HCT116 (cell line): ENCODE measurements around the gene DMXL1.

ENCODE experiments used
- CBX3 ChIP-seq: IDR thresholded peaks from 2 replicates; pipeline ENCODE4 v1.6.1; 2012; ENCODE audit warnings: low read depth
- EGR1 ChIP-seq: IDR thresholded peaks from 2 replicates; pipeline ENCODE4 v1.6.1; 2012; ENCODE audit warnings: low read depth
- ELF1 ChIP-seq: IDR thresholded peaks from 2 replicates; pipeline ENCODE4 v1.6.1; 2012; ENCODE audit warnings: low read depth, borderline replicate concordance
- EZH2 ChIP-seq: fragments of 200-600 bp; sonication (generic); IDR thresholded peaks from 2 replicates; pipeline ENCODE4 v1.6.1; 2017; ENCODE audit warnings: antibody characterized with exemption, mixed run types
- POLR2A ChIP-seq: IDR thresholded peaks from 2 replicates; pipeline ENCODE4 v1.7.0; 2011; ENCODE audit warnings: borderline replicate concordance; ENCODE audit not compliant: insufficient read depth, insufficient read length; ENCODE audit errors: extremely low read depth
- POLR2AphosphoS5 ChIP-seq: IDR thresholded peaks from 2 replicates; pipeline ENCODE4 v1.6.1; 2011; ENCODE audit warnings: mild to moderate bottlenecking, low read depth, low read length, moderate library complexity
- RAD21 ChIP-seq: IDR thresholded peaks from 2 replicates; pipeline ENCODE4 v1.6.1; 2012; ENCODE audit warnings: low read depth, mild to moderate bottlenecking
- SRF ChIP-seq: IDR thresholded peaks from 2 replicates; pipeline ENCODE4 v1.6.1; 2012; ENCODE audit warnings: low read depth
- TCF7L2 ChIP-seq: IDR thresholded peaks from 2 replicates; pipeline ENCODE4 v1.7.0; 2011; ENCODE audit warnings: borderline replicate concordance, inconsistent platforms; ENCODE audit not compliant: insufficient read depth, insufficient read length; ENCODE audit errors: extremely low read depth
- YY1 ChIP-seq: IDR thresholded peaks from 2 replicates; pipeline ENCODE4 v1.6.1; 2011; ENCODE audit warnings: low read length, low read depth, moderate library complexity, mild to moderate bottlenecking; ENCODE audit not compliant: insufficient replicate concordance; ENCODE audit errors: extremely low read depth
- TF ChIP-seq, protein P1 (sequence below), 3 experiments: fragments of 200-600 bp in 1 of 3; sonication (generic) in 1 of 3; IDR thresholded peaks in 2 of 3; conservative IDR thresholded peaks in 1 of 3; 2 replicates each; pipeline ENCODE4 v1.5.1; 2012 to 2017; ENCODE audit warnings: low read depth in 2 of 3, low read length in 2 of 3, antibody characterized with exemption in 1 of 3, borderline replicate concordance in 1 of 3, control low read depth in 1 of 3, mild to moderate bottlenecking in 1 of 3, mixed read lengths in 1 of 3, mixed run types in 1 of 3, moderate library complexity in 1 of 3; ENCODE audit not compliant: insufficient read depth in 1 of 3
- TF ChIP-seq, protein P2 (sequence below): IDR thresholded peaks from 2 replicates; pipeline ENCODE4 v1.6.1; 2012
- TF ChIP-seq, protein P3 (sequence below): IDR thresholded peaks from 2 replicates; pipeline ENCODE4 v1.6.1; 2012; ENCODE audit warnings: low read depth
- TF ChIP-seq, protein P4 (sequence below): IDR thresholded peaks from 2 replicates; pipeline ENCODE4 v1.6.1; 2012

DNA sequence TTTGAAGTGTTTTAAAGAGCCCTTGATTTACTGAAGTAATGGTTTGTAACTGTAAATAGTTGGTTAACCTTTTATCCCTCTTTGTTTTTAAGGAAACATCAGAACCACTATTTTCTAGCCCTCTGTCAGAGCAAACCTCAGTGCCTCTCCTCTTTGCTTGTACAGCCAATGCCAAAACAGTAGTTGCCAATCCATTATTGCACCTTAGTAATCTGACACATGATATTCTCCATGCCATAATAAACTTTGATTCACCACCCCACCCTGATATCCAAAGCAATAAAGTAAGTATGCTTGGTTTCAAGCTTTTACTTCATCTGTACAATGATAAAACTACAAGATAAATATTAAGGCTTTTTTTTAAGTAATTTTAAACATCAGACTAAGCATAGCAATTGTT is 100.8 kb downstream of the DMXL1 start:
- TF ChIP-seq, protein P1, sequence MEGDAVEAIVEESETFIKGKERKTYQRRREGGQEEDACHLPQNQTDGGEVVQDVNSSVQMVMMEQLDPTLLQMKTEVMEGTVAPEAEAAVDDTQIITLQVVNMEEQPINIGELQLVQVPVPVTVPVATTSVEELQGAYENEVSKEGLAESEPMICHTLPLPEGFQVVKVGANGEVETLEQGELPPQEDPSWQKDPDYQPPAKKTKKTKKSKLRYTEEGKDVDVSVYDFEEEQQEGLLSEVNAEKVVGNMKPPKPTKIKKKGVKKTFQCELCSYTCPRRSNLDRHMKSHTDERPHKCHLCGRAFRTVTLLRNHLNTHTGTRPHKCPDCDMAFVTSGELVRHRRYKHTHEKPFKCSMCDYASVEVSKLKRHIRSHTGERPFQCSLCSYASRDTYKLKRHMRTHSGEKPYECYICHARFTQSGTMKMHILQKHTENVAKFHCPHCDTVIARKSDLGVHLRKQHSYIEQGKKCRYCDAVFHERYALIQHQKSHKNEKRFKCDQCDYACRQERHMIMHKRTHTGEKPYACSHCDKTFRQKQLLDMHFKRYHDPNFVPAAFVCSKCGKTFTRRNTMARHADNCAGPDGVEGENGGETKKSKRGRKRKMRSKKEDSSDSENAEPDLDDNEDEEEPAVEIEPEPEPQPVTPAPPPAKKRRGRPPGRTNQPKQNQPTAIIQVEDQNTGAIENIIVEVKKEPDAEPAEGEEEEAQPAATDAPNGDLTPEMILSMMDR (IDR thresholded peaks at IDR 0.05 in 2 of 3, conservative IDR thresholded peaks at IDR 0.05 in 1 of 3; ENCODE audit: borderline replicate concordance in 1 of 3, insufficient read depth in 1 of 3, low read depth in 2 of 3, low read length in 2 of 3), result no peak
- no peak for TF ChIP-seq EGR1
- no peak for TF ChIP-seq EZH2
- no peak for TF ChIP-seq SRF
- TF ChIP-seq CBX3, result no peak
- TF ChIP-seq POLR2AphosphoS5, result no peak
- TF ChIP-seq POLR2A, result no peak
- TF ChIP-seq, protein P2, sequence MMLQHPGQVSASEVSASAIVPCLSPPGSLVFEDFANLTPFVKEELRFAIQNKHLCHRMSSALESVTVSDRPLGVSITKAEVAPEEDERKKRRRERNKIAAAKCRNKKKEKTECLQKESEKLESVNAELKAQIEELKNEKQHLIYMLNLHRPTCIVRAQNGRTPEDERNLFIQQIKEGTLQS, result no peak
- TF ChIP-seq, protein P3, sequence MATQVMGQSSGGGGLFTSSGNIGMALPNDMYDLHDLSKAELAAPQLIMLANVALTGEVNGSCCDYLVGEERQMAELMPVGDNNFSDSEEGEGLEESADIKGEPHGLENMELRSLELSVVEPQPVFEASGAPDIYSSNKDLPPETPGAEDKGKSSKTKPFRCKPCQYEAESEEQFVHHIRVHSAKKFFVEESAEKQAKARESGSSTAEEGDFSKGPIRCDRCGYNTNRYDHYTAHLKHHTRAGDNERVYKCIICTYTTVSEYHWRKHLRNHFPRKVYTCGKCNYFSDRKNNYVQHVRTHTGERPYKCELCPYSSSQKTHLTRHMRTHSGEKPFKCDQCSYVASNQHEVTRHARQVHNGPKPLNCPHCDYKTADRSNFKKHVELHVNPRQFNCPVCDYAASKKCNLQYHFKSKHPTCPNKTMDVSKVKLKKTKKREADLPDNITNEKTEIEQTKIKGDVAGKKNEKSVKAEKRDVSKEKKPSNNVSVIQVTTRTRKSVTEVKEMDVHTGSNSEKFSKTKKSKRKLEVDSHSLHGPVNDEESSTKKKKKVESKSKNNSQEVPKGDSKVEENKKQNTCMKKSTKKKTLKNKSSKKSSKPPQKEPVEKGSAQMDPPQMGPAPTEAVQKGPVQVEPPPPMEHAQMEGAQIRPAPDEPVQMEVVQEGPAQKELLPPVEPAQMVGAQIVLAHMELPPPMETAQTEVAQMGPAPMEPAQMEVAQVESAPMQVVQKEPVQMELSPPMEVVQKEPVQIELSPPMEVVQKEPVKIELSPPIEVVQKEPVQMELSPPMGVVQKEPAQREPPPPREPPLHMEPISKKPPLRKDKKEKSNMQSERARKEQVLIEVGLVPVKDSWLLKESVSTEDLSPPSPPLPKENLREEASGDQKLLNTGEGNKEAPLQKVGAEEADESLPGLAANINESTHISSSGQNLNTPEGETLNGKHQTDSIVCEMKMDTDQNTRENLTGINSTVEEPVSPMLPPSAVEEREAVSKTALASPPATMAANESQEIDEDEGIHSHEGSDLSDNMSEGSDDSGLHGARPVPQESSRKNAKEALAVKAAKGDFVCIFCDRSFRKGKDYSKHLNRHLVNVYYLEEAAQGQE, result no peak
- TF ChIP-seq, protein P4, sequence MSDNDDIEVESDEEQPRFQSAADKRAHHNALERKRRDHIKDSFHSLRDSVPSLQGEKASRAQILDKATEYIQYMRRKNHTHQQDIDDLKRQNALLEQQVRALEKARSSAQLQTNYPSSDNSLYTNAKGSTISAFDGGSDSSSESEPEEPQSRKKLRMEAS, result no peak
- no peak for TF ChIP-seq ELF1
- no peak for TF ChIP-seq TCF7L2
- TF ChIP-seq RAD21, result no peak
- no peak for TF ChIP-seq YY1
